Left renal pelvis (tissue), 4 donors: ENCODE data around the gene CHIT1. TPM values are rescaled to one million over a fixed set of nuclear protein-coding genes. Genes with fewer than 3 reads are reported as not detected.
"Not testable (repeated sequence)": the region's sequence is repeated elsewhere in the genome, so short reads cannot be mapped to it uniquely, and the experiment has no call there.

ENCODE experiments used
- DNase-seq, 4 donors: peaks; one replicate each; pipeline ENCODE4 v3.0.0-alpha.2; 2013; ENCODE audit warnings: low read depth in 4 of 4, low spot score in 3 of 4
- polyA plus RNA-seq, 4 donors: library from polyadenylated mRNA; unstranded; fragments of 120-200 nt; gene quantifications; one replicate each; pipeline ENCODE4 v1.2.1, GENCODE V29; 2013; ENCODE audit not compliant: insufficient read length in 4 of 4

CHIT1 gene
- polyA plus RNA-seq, 4 donors: 0.04 to 0.15 (median 0.08) TPM

- peak in 3 of 4 donors; percentile 85 to 89 (median 88) for DNase-seq
These were observed 37.9 kb upstream of the CHIT1 start for GRCh38 chr1:203267347-203267846.

DNA sequence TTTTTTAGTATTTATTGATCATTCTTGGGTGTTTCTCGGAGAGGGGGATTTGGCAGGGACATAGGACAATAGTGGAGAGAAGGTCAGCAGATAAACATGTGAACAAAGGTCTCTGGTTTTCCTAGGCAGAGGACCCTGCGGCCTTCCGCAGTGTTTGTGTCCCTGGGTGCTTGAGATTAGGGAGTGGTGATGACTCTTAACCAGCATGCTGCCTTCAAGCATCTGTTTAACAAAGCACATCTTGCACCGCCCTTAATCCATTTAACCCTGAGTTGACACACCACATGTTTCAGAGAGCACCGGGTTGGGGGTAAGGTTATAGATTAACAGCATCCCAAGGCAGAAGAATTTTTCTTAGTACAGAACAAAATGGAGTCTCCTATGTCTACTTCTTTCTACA lies 36.7 kb upstream of the CHIT1 start:
- DNase-seq: not testable (repeated sequence)

GRCh38 chr1:203265541-203265940 lies 36.1 kb upstream of the CHIT1 start:
- no peak for DNase-seq

DNA sequence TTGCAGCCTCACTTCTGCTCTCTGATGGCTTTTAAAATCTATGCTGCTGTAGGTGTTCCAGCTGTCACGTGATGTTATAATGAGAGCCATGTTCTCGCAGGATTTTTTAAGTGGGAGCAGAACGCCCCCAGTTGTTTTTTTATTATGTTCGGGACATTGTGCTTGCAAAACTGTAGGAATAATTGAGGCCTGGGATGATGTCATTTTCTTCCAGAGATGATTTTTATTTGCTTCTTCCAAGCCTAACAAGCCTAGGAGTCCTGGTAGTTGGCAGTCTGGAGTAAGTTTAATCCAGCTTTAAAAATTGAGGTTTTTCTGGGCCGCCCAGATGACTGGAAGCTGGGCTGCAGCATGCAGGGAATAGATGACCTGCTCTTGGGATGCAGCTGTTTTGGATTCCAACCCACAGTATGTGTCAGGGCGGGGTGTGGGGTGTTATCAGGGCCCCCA lies 34.6 kb upstream of the CHIT1 start:
- no peak for DNase-seq

GRCh38 chr1:203263496-203263895 lies 34.0 kb upstream of the CHIT1 start:
- no peak for DNase-seq

DNA sequence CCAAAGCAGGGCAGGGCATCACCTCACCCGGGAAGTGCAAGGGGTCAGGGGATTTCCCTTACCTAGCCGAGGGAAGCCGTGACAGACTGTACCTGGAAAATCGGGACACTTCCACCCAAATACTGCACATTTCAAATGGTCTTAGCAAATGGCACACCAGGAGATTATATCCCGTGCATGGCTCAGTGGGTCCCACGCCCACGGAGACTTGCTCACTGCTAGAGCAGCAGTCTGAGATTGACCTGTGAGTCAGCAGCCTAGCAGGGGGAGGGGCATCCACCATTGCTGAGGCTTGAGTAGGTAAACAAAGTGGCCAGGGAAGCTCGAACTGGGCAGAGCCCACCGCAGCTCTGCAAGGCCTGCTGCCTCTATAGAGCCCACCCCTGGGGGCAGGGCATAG lies 27.2 kb upstream of the CHIT1 start:
- not testable (repeated sequence) for DNase-seq

GRCh38 chr1:203254782-203255181 lies 25.3 kb upstream of the CHIT1 start:
- DNase-seq: not testable (repeated sequence)

DNA sequence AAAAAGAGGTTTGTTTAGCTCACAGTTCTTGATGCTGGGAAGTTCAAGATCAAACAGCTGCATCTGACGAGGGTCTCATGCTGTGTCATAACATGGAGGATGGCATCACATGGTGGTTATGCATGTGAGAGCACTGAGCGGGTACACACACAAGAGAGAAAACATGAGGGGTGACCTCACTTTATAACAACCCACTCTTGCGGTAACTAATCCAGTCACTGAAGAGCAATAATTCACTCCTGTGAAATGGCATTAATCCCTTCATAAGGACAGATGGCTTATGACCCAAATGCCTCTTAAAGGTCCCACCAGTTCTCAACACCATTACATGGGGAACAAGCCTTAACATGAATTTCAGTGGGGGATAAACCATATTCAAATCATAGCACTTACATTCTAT lies 23.2 kb upstream of the CHIT1 start:
- no peak for DNase-seq

GRCh38 chr1:203251466-203251865 lies 22.0 kb upstream of the CHIT1 start:
- no peak for DNase-seq

- no peak for DNase-seq
These were observed 21.4 kb upstream of the CHIT1 start for GRCh38 chr1:203250911-203251310.

DNA sequence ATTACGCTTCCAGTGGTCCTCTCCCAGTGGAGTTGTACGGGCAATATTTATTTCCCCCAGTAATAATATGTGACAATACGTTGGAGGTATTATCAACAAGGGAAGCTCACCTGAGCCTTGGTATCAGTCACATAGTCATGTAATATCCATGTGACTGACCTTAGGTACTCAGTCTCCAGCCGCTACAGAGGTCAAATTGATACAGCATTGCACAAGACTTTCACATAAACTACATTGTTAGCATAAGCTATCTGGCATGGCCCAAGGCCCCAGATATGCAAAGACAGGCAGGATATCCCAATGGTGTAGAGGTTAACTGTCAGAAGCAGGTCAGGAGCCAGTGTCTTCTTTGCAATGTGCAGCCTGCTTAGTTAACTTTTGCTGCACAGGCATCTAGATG lies 15.3 kb upstream of the CHIT1 start:
- no peak for DNase-seq

- DNase-seq: not testable (repeated sequence)
These were observed 12.2 kb upstream of the CHIT1 start for GRCh38 chr1:203241708-203242107.

GRCh38 chr1:203239526-203240305 lies 10.2 kb upstream of the CHIT1 start:
- DNase-seq: no peak

DNA sequence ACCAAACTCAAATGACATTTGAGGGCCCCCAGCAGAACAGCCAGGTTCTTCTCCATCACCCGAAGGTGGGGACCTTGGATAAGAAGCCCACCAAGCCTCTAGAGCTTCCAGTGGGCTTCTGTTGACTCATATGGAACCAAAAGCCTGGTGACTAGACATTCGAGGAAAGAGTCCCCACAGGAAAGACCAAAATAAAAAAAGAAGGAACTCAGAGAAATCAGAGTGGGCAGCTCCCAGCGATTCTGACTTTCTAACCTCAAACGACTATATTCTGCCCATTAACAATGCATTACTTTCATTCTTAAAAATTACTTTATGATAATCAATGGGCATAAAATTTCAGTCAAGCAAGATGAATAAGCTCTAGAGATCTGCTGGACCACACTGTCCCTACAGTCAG lies 9.6 kb upstream of the CHIT1 start:
- DNase-seq: no peak

DNA sequence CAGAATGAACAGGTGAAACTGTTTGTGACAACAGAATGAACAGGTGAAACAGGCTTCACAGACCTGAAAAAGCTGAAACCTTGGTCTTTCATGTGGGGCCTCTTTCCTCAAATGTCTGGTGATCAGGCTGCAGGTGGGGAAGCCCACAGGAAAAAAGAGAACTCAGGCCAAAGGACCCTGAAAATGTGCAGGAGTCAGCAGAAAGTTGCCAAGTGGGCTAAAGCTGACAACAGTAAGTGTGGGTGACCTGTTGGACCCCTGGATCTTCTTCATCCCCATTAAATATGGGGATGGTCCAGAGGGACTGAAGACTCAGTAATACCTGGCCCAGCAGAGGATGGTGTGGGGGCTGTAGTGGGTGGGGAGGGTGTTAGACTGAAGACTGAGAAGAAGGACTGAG lies 9.1 kb upstream of the CHIT1 start:
- no peak for DNase-seq

GRCh38 chr1:203234901-203235300 lies 5.4 kb upstream of the CHIT1 start:
- not testable (repeated sequence) for DNase-seq

GRCh38 chr1:203228670-203229069 lies 803 bp downstream of the CHIT1 start:
- no peak for DNase-seq

DNA sequence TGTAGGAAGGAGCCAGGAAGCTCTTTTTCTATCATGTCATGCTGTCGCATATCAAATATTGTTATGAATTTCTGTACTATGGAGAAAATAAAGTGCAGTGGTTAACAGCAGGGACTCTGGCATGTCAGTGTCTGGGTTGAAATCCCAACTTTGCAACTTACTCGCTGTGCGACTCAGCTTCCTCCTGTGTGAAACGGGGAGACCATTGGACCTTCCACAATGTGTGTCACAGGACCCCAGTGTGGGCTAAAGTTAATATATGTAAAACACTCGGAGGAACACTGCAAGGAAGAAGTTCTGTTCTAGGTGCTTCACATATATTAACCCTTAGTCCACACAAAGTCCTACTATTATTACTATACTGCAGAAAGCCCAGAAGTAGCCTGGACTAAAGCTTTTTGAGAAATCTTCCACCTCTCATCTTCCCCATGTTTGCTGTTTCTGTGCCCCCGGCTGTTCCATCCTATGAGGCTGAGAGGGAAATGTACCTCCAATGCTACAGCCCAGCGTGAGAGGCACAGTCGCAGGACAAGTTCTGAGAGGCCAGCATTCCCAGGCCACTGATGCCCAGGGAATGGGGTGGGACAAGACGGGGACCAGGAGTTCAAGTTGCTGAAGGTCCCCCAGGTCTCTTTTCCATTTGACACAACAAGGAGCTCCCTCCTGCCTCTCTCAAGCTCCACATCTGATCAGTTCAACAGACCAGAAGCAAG lies 1.9 kb downstream of the CHIT1 start:
- no peak for DNase-seq

- DNase-seq: no peak
These were observed 4.4 kb downstream of the CHIT1 start for GRCh38 chr1:203225071-203225470.

DNA sequence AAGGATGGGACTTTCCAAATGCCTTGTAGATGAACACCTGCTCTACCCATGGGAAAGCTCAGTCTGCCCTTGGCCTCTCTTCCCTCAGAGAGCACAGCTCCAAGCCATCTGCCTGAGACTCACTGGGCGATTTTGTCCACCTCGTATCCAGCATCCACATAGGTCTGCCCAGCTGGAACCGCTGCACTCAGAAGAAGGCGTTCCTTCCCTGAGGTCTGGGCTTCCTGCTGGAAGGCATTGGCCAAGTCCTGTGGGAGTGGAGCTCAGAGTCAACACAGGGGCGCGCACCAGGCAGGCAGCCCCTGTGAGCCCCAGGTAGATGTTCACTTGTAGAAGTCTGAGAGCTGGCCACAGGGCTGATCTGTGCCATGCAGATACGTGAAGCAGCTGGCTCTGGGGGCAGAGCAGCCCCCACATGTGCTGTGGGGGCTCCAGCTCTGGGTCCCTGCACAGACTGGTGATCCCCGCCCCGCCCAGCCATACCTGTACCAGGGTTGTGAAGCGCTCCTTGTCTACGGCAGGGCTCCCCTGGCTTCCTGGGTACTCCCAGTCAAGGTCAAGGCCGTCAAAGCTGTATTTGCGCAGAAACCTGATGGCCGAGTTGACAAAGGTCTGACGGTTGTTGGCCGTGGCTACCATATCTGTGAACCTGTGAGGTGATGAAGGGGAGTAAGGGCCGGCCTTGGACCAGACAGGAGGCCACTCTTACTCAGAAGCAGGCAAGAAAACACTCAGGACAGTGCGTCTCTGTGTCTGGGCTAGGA lies 6.3 kb downstream of the CHIT1 start:
- DNase-seq: no peak

- DNase-seq: no peak
These were observed 9.5 kb downstream of the CHIT1 start for GRCh38 chr1:203219934-203220333.
